Fibroblast of lung (primary cell): Measurements from ENCODE around the gene CCDC192. TPM values are rescaled to one million over a fixed set of nuclear protein-coding genes. Genes with fewer than 3 reads are reported as not detected.

ENCODE experiments used
- DNase-seq, 2 donors: peaks; one replicate each; pipeline versions ENCODE4 v3.0.0 to v3.0.0-alpha.2; 2010; ENCODE audit warnings: low read depth in 2 of 2
- H2AFZ ChIP-seq: 2 replicates; pipeline ENCODE4 v1.5.1; 2012; ENCODE audit warnings: low read length, control low read depth, inconsistent platforms
- H3K27ac ChIP-seq: 2 replicates; pipeline ENCODE4 v1.5.1; 2011; ENCODE audit warnings: low read length, control low read depth; ENCODE audit not compliant: insufficient read depth
- H3K27me3 ChIP-seq: 2 replicates; pipeline ENCODE4 v1.5.1; 2011; ENCODE audit warnings: mild to moderate bottlenecking, low read length; ENCODE audit not compliant: control insufficient read depth, insufficient read depth
- H3K36me3 ChIP-seq: 2 replicates; pipeline ENCODE4 v1.5.1; 2011; ENCODE audit warnings: low read length; ENCODE audit not compliant: control insufficient read depth, insufficient read depth
- H3K4me1 ChIP-seq: 2 replicates; pipeline ENCODE4 v1.5.1; 2011; ENCODE audit warnings: low read length; ENCODE audit not compliant: control insufficient read depth, insufficient read depth; ENCODE audit errors: extremely low read depth
- H3K4me2 ChIP-seq: 2 replicates; pipeline ENCODE4 v1.5.1; 2011; ENCODE audit warnings: low read length, control low read depth; ENCODE audit not compliant: insufficient read depth; ENCODE audit errors: extremely low read depth
- H3K4me3 ChIP-seq, 4 experiments: fragments of 200-600 bp in 1 of 4; sonication (generic) in 1 of 4; replicated peaks in 1 of 4; 2 replicates each; pipeline ENCODE4 v1.5.1; 2011 to 2016; ENCODE audit warnings: low read length in 4 of 4, low read depth in 3 of 4, mild to moderate bottlenecking in 3 of 4, control low read depth in 2 of 4, inconsistent platforms in 1 of 4, mixed read lengths in 1 of 4; ENCODE audit not compliant: insufficient read depth in 1 of 4; ENCODE audit errors: control extremely low read depth in 1 of 4
- H3K79me2 ChIP-seq: 2 replicates; pipeline ENCODE4 v1.5.1; 2012; ENCODE audit warnings: mild to moderate bottlenecking, low read length, inconsistent platforms; ENCODE audit not compliant: control insufficient read depth, insufficient read depth
- H3K9ac ChIP-seq: 2 replicates; pipeline ENCODE4 v1.5.1; 2011; ENCODE audit warnings: mild to moderate bottlenecking, low read length, control low read depth; ENCODE audit not compliant: insufficient read depth
- H3K9me3 ChIP-seq: 2 replicates; pipeline ENCODE4 v1.5.1; 2012; ENCODE audit warnings: low read depth, low read length; ENCODE audit not compliant: control insufficient read depth, insufficient read depth
- H4K20me1 ChIP-seq: 2 replicates; pipeline ENCODE4 v1.5.1; 2011; ENCODE audit warnings: low read length; ENCODE audit not compliant: control insufficient read depth, insufficient read depth; ENCODE audit errors: extremely low read depth
- EZH2 ChIP-seq: IDR thresholded peaks from 2 replicates; pipeline ENCODE4 v1.5.1; 2012; ENCODE audit warnings: low read length, control low read depth, mild to moderate bottlenecking; ENCODE audit errors: missing control alignments
- polyA plus RNA-seq, 2 donors: library from polyadenylated mRNA; depleted of rRNA in 1 of 2; stranded (reverse) in 1 of 2; unstranded in 1 of 2; fragments of >200 nt; gene quantifications; 2 replicates each; pipeline ENCODE4 v1.2.1, GENCODE V29; 2011 to 2012; ENCODE audit warnings: missing spikeins in 1 of 2
- total RNA-seq: library from RNA; depleted of rRNA; stranded (reverse); fragments of >200 nt; gene quantifications from 2 replicates; pipeline ENCODE4 v1.2.1, GENCODE V29; 2014
- TF ChIP-seq, protein P1 (sequence below), 2 donors: IDR thresholded peaks in 1 of 2; conservative IDR thresholded peaks in 1 of 2; 1 replicate in 1 of 2; 2 replicates in 1 of 2; pipeline ENCODE4 v1.5.1; 2011 to 2012; ENCODE audit warnings: low read length in 2 of 2, control low read depth in 1 of 2, inconsistent platforms in 1 of 2, low read depth in 1 of 2, mild to moderate bottlenecking in 1 of 2

The CCDC192 gene
- total and polyA plus RNA-seq, 2 donors (not counting 1 experiment from before 2014, with no cell fraction given) = not detected

DNA sequence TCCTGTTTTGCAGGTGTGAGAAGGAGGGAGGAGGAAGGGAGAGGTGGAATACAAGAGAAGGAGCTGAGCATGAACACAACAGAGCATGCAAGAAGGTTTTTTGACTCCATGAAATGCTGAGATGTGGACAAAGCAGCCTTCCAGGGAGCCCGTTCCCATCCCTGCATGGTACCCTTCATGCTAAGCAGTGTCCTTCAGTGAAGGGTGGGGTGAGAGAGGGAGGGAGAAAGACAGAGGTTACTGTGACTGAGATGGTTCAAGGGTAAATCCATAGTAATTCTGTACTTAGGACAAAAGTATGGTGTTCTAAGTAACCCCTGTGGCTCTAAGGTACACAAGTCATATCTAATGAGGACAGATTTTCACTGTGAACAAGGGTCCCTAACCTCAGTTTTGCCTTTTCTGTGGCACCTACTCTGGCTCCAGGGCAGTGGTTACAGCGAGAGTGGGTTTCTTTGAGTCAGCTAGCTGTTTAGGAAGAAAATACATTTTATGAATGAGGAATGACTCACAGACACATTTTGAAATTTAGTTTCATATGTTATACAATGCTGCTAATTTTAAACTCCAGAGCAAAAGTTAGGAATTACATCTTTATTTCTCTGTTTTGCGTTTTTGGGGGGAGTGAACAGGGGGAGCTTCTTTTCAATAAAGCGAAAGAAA, 195.5 kb downstream of the CCDC192 start:
- Histone ChIP-seq H3K27ac (no peak overlapping the region), H3K27me3 (no peaks in the 10 kb centered on the region), H4K20me1 (no peaks in the 10 kb centered on the region), H3K9ac (no peak overlapping the region), H3K4me1 (peaks cover 2% of the 10 kb centered on the region), H3K36me3 (no peaks in the 10 kb centered on the region), H3K79me2 (no peaks in the 10 kb centered on the region), H3K4me3 (no peak overlapping the region), H3K4me2 (no peak overlapping the region), H3K9me3 (no peaks in the 10 kb centered on the region), H2AFZ (peak overlapping the region; percentile 7)
- TF ChIP-seq, protein P1, sequence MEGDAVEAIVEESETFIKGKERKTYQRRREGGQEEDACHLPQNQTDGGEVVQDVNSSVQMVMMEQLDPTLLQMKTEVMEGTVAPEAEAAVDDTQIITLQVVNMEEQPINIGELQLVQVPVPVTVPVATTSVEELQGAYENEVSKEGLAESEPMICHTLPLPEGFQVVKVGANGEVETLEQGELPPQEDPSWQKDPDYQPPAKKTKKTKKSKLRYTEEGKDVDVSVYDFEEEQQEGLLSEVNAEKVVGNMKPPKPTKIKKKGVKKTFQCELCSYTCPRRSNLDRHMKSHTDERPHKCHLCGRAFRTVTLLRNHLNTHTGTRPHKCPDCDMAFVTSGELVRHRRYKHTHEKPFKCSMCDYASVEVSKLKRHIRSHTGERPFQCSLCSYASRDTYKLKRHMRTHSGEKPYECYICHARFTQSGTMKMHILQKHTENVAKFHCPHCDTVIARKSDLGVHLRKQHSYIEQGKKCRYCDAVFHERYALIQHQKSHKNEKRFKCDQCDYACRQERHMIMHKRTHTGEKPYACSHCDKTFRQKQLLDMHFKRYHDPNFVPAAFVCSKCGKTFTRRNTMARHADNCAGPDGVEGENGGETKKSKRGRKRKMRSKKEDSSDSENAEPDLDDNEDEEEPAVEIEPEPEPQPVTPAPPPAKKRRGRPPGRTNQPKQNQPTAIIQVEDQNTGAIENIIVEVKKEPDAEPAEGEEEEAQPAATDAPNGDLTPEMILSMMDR (conservative IDR thresholded peaks at IDR 0.05 in 1 of 2, IDR thresholded peaks at IDR 0.05 in 1 of 2; ENCODE audit: low read depth in 1 of 2, low read length in 2 of 2) = no peak
- no peak for TF ChIP-seq EZH2
- peak; percentile 23 to 62 for DNase-seq

DNA sequence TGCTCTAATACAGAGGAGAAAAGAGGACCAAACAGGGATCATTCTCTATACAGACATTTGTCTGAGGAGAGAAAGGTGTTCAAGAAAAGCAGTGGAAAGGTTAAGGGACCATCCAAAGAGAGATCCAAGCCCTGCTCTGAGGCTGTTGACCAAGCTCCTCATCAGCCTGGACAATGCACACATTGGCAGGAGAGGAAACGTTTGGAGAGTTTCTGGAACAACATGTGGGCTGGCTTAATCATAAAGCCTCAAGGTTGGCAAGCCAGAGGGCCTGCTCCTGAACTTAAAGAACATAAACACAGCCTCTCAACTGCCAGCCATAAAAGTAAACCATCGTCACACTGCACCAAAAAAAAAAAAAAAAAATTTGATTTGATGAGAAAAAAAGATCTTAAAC, 196.0 kb downstream of the CCDC192 start:
- H3K9me3 ChIP-seq = no peaks in the 10 kb centered on the region
- H3K4me3 ChIP-seq = no peak overlapping the region
- no peak overlapping the region for H3K4me2 ChIP-seq
- H3K9ac ChIP-seq = no peak overlapping the region
- no peak overlapping the region for H3K27ac ChIP-seq
- no peaks in the 10 kb centered on the region for H3K79me2 ChIP-seq
- DNase-seq = peak in 1 of 2 donors; percentile 61
- H3K27me3 ChIP-seq = no peaks in the 10 kb centered on the region
- TF ChIP-seq, protein P1 (conservative IDR thresholded peaks at IDR 0.05 in 1 of 2, IDR thresholded peaks at IDR 0.05 in 1 of 2; ENCODE audit: low read depth in 1 of 2, low read length in 2 of 2) = no peak
- no peak for TF ChIP-seq EZH2
- peaks cover 2% of the 10 kb centered on the region for H3K4me1 ChIP-seq
- no peaks in the 10 kb centered on the region for H4K20me1 ChIP-seq
- H3K36me3 ChIP-seq = no peaks in the 10 kb centered on the region
- H2AFZ ChIP-seq = no peak overlapping the region

DNA sequence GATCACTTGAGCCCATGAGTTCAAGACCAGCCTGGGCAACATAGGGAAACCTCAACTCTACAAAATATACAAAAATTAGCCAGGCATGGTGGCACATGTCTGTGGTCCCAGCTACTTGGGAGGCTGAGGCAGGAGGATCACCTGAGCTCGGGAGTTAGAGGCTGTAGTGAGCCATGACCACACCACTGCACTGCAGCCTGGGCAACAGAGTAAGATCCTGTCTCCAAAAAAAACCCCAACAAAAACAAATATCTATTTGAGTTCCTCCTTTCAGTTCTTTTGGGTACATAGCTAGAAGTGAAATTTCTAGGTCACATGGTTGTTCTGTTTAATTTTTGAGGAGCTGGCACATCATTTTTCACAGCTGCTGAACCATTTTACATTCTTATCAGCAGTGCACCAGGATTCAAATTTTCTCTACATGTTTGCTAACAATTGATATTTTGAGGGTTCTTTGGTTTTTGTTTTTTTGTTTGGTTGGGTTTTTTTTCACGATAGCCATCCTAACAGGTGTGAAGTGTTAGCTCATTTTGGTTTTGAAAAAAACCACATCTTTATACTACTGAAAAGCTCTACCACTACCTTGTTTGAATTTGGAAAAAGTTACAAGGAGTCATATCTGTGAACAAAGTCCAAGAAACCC, 203.5 kb downstream of the CCDC192 start:
- Histone ChIP-seq H3K9ac (no peak overlapping the region), H3K79me2 (no peaks in the 10 kb centered on the region), H3K27me3 (no peaks in the 10 kb centered on the region), H3K4me1 (no peaks in the 10 kb centered on the region), H4K20me1 (no peaks in the 10 kb centered on the region), H3K9me3 (no peaks in the 10 kb centered on the region), H3K4me3 (no peak overlapping the region), H3K27ac (no peak overlapping the region), H3K36me3 (no peaks in the 10 kb centered on the region), H3K4me2 (no peak overlapping the region), H2AFZ (no peak overlapping the region)
- TF ChIP-seq, protein P1 (conservative IDR thresholded peaks at IDR 0.05 in 1 of 2, IDR thresholded peaks at IDR 0.05 in 1 of 2; ENCODE audit: low read depth in 1 of 2, low read length in 2 of 2) = no peak
- TF ChIP-seq EZH2 = no peak
- no peak for DNase-seq
